SIG-M5 treated with dmso at 0.1 percent for 504 hours (cell line): ENCODE data around the gene RNF214.

Experiments
- DNase-seq: peaks from one replicate; lab custom pipeline; 2025; ENCODE audit not compliant: unreplicated experiment; lab: John Stamatoyannopoulos, UW

Gene RNF214

DNA sequence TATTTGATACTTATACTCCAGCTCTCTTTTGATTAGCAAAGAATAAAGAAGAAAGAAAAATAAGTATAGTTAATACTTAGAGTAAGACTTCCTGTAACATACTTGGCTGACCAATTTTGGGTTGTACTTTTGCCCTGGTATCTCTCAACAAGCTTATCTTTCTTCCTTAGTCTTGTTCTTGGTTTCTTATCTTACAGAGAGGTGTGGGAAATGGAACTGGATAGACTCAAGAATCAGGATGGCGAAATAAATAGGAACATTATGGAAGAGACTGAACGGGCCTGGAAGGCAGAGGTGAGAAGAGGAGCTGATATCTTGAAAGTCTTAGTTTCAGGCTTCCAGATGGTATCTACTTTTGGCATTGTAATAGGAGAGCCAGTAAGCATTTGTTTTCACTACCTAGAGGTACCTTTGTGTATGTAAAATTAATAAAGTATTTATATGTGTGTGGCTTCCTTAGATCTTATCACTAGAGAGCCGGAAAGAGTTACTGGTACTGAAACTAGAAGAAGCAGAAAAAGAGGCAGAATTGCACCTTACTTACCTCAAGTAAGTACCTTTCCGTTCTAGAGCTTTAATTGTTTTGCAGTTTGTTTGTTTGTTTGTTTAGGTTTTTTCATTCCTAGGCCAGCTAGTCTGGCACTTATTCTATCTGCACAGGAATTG lies 47.4 kb downstream of the RNF214 start:
- DNase-seq = no peak

DNA sequence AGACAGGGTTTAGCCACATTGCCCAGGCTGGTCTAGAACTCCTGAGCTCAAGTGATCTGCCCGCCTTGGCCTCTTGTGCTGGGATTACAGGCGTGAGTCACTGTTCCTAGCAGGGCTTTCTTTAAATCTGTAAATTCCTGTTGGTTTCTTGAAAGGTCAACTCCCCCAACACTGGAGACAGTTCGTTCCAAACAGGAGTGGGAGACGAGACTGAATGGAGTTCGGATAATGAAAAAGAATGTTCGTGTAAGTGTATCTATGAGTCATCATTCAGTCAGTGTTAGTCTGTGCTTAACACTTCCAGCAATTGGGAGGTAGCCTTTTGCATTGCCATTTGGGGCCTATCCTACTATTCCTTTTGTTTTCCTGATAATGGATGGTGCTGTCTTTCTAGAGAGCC lies 48.7 kb downstream of the RNF214 start:
- DNase-seq = no peak

DNA sequence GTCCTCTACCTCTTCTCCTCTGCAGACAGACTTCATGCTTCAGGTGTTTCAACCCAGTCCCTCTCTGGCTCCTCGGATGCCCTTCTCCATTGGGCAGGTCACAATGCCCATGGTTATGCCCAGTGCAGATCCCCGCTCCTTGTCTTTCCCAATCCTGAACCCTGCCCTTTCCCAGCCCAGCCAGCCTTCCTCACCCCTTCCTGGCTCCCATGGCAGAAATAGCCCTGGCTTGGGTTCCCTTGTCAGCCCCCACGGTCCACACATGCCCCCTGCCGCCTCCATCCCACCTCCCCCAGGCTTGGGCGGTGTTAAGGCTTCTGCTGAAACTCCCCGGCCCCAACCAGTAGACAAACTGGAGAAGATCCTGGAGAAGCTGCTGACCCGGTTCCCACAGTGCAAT lies 49.4 kb downstream of the RNF214 start:
- no peak for DNase-seq

DNA sequence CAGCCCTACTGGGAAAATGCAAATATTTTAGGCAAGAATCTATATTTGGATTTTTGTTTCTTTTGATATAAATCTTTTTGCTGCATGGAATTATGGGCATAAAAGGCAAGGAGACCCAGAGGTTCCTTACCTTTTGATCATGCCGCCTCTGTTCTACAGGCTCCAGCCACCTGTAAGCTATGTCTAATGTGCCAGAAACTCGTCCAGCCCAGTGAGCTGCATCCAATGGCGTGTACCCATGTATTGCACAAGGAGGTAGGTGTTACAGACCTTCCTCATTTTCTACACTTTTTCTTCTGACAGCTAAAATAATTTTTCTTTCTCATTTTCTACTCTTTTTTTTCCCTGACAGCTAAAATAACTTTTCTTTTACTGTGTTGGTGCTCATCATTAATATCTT lies 50.5 kb downstream of the RNF214 start:
- DNase-seq = no peak

DNA sequence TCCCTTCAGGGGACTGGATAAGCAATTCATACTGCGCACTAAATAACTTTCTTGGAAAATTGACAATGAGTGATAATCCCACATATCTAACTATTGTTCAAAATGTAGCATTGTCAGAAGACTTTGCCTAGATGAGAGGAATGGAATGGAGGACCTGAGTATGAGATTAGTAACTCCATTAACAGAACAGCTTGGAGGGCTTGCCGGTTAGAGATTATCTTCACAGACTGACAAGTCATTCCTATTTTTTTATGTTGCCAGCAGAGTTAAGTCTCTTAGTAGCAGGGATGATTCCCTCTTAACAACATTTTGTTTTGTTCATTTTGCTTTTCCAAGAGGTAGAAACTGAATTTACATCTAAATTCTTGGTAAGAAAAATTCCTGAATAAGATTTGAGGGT lies 51.6 kb downstream of the RNF214 start:
- DNase-seq = no peak

DNA sequence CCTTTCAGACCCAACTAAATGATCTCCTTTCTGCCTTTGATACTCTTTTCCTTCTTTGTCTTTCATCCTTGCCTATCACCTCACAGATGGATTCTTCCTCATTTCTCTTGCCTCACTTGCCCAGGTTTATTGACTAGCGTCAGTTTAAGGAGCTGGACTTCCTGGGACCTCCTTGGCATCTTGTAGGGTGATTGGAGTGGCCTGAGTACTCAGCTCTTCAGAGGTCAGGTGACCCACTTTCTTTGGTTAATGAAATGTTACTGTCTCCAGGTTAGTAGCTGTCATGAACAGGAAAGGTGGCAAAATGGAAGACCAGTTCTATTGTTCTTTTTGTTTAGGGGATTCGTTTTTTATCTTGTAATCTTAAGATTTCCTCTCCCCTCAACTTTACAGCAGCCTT lies 54.1 kb downstream of the RNF214 start:
- DNase-seq = no peak

DNA sequence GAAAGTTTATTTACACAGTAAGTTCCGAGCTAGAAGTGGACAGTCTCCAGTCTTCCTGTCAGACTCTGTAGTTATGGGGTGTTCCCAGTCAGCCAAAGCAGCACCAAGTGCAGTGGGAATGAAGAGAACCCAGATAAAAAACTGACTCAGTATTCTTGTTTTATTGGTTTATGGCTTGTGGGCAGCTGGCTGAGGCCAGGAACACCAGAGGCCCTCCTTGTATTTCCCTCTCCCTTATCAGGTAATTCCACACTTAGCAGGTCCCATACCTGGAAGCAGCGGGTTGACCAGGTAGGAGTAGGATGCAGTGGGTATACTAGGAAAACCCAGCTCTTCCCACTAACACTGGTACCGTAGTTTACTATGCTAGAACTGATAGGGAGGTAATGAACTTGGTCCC lies 55.2 kb downstream of the RNF214 start:
- DNase-seq = no peak

DNA sequence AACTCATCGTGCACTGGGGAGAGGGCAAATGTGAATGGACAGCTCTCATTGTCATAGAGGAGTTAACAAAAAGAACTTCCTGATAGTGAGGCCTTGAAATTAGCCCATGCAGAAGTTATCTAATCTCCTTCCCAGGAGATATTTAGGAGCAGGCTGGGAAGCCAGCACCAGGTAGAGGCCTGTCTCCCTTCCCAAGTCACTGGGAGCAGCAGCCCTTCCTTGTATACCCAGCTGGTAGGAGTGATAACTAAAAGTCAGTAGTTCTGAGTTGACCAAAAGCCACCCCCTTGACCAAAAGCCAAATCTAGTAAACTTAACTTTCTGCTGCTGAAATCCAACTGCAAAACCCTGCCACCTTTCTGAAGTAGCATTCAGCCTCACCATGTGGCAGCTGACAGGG lies 57.3 kb downstream of the RNF214 start:
- no peak for DNase-seq

DNA sequence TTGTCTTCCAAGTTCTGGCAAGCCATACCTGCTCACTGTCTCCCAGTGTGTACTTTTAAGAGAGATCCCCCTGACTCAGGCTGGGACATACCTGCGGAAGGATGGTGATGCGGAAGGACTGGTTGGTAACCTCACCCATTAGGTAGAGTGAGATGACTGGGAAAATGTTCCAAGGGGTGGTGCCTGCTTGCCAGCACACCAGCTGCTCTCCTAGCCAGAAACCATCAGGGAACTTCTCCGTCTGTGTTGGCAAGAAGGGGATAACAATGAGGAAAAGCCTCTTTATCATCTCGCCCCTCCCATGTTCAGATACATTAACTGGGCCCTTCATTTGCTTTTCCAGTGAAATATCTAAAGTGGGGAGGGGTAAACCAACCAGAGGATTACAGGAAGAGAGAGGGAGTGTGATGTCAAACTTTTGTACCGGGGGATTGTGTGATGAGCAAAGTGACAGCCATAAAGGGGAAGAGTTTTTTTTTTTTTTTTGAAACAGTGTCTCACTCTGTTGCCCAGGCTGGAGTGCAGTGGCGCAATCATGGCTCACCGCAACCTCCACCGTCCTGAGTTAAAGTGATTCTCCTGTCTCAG lies 58.4 kb downstream of the RNF214 start, which contains the start of gene BACE1-AS:
TSS of gene BACE1-AS (plus strand) at position 538 of the 588 bp plus-strand sequence.
- no peak for DNase-seq

DNA sequence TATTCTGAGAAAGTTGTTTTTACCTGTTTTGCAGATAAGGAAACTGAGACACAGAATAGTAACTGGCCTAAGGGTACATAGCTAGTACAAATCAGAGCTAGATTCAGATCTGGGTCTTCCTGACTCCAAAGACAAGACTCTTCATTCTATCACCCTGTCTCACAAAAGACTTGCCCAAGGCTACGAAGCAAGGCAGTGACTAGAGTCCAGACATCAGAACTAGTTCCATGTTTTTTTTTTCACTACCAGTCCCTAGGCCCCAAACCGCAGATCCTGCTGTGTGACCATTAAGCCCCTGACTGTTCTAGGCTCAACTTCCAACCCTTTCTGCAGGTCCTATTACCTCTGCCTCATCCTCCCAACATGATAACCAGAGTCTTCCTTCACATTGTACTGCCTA lies 60.1 kb downstream of the RNF214 start:
- DNase-seq = no peak

DNA sequence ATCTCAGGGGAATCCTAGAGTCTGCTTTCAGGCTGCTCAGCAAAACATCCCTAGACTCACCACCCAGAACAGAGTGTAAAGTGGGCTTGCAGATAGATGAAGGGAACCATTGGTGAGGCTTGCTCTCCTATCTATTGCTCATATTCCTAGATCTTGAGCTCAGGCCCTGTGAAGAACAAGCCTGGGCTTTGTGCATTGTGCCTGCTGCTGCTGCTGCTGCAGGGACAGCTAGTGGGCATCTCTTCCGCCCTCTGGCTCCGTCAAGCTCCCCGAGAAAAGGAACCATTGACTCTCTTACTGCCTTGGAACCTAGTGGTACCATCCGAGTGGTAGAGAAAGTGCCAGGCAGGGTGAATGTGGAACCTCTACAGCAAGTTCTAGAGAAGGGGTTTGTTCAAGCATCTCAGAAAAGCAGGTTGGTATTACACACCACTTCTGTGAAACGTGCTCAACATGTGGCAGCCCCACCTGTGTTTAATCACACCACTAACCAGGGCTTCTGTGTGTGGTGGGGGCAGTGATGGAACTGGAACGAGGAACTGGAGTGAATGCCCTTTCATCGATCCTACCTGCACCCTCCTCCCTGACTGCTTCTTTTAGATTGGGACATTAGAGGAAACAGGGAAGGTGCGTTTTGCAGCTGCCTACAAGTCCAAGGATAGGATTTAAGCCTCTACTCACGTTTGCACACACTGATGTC lies 63.1 kb downstream of the RNF214 start:
- no peak for DNase-seq

DNA sequence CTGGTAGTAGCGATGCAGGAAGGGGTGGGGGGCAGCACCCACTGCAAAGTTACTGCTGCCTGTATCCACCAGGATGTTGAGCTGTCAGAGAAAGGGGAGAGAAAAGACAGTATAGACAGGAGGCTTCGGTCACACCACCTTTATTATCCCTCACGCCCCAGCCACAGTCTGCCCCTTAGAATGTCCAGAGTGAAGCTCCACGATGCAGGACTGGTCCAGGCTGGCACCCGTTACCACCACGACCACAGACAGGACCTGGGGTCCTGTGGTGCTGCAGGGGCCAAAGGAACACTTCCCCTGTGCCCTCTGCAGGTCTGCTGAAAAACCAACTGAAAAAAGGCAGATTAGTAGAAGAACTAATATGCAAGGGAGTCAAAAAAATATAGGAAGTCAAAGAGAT lies 64.4 kb downstream of the RNF214 start:
- no peak for DNase-seq

DNA sequence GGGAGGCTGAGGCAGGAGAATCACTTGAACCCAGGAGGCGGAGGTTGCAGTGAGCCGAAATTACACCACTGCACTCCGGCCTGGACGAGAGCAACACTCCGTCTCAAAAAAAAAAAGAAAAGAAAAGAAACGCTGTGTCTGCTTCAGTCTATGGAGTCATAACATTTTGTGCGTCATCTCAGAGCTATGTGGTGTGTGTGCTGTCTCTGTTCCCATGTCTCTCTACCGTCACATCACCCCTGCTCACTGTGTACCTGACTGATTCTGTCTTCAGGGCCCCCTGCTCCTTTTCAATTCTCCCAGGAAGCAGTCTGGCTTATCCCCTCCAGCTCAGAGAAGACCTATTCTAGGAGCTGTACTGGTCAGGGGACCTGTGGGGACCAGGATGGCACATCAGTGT lies 65.7 kb downstream of the RNF214 start:
- no peak for DNase-seq

DNA sequence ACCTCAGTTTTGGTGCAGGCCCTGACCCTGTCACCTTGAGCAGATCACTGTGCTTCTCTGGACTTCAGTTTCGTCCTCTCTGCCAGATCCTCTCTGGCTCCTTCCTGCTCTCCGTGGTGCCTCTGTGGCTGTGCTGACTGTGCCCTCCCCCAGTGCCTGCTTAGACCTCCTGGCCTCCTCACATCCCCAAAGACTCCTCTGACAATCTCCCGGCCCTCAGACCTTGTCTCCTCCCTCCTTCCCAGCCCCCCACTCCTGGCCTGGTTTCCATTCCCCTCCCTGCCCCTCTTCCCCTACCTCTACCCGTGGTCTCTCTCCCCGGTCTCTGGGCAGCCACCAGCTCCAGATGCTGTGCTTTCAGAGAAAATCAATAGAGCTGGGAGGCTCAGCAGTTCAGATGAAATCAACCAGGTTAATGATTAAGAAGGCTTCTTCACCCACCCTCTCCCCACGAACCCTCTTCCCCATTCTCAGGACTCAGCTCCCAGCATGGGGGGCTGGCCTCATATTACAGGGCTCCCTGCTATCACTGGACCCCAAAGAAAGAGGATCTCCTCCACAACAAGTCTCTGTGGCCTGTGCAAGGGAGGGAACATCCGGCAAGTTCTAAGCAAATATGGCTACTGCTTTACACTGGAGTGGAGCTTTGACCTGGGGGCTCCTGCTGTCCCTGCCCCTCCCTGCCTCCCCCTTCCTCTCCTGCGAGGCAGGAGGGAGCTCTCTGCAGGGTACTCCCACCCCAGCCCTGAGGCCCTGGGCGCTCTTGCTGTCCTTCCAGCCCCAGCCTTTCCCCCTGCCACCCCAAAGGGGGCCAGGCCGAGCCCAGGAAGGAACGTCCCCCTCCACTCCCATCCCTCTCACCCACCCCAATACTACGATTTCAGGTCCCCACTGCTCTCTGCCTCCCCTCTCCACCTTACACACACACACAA lies 67.1 kb downstream of the RNF214 start:
- DNase-seq = no peak

DNA sequence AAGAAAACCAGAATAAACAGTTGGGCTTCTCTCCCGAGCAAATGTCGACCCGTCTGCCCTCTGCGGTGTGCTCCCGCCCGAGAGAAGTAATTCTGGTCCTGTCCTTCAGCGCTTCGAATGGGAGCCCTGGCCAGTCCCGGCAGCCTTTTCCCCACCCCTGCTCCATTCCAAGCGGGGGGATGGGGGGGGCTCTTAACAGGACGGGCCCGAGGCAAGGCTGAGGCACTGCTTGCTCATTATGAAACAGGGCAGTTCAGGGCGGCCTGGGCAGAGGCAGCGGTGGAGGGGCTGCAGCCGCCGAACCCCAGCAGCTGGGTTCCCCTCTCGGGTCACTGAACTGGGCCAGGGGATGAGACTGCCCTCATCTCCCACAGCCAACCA lies 67.8 kb downstream of the RNF214 start:
- DNase-seq = no peak

DNA sequence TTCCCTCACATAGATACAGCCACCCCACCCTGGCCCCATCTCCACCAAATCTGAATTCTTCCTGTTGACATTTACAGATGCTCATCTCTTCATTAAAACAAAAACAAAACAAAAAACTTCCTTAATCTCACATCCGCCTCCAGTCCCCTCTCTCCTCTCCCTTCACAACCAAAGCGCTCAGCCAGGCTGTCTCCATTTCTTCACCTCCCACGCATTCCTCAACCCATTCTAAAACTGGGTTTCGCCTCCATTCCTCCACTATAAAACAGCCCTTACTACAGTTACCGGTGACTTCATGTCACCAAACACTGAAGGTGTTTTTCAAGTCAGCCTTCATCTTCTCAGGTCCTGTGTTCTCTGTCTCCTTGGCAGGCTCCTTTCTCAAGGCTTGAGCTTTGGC lies 68.3 kb downstream of the RNF214 start:
- DNase-seq = no peak

DNA sequence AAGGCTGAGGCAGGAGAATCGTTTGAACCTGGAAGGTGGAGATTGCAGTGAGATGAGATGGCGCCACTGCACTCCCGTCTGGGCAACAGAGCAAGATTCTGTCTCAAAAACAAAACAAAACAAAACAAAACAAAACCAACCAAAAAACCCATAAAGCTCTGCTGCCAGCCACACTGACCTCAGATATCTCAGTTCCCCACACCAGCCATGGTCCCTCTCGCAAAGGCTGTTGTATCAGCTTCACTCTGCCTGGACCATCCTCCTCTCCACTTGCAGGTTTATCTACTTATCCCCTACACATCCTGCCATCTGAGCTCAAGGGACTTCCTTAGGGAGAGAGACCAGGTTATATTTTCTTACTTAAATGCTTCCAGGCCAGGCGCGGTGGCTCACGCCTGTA lies 69.8 kb downstream of the RNF214 start:
- no peak for DNase-seq

DNA sequence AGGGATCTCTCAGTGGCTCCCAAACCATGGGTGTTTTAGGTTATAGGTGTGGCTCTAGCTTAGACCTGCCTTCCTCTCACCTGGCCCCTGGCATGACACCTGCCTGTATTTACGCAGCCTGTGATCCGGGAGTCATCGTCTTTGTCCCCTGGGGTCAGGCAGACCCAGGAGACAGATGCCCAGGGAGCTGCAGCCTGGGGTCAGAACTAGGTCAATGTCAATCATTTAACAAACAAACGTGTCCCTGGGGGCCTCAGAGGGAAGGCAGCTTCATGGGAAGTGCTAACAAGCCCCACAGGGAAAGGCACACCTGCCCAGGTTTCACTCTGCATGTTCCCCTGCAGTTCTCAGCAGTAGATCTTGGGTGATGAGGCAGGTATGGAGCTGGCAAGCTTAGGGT lies 70.6 kb downstream of the RNF214 start:
- no peak for DNase-seq

DNA sequence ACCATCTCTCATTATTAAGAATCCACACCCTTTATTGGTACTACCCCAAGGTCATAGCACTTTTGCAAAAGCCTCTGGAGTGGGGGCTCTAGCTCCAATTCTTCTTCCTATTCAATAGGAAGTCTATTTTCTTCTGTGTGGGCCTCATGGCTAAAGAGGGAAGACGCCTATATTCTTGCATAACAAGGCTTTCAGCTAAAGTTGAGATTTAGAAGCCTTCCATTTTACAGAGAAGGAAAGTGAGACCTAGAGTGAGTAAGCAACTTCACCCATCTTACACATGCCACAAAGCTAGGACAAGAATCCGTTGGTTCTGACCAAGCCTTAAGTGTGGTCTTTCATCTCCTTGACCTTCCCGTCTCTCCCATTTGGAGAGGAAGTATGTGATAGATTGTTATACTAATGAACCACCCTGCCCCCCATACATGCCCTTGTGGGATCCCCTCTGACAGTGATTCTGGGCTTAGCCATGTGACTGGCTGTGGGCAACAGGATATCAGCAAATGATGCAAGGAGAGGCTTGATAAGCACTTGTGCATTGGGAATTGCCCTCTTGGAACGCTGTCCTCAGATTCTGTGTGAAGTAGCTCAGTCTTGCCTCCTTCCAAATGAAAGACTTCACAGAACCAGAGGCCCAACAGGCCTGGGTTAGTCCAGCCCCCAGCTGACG lies 71.3 kb downstream of the RNF214 start:
- no peak for DNase-seq

DNA sequence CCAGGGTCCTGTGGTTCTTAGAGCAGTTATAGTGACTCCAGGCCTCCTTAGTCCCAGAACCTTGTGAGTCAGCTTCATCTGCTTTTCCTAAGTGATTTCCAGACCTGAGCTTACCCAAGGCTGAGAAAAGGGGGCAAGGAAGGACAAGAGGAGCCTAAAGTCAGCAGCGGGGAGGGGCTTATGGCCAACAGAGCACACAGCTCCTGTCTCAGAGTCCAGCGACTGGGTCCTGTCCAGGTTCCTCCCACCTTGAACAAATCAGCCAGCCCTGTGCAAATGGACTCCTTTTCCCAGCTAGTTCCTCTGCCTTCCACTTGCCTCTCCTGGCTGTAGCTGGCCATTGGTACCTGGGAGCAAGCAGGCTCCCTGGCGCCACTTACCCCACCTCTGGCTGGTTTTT lies 72.7 kb downstream of the RNF214 start:
- no peak for DNase-seq

DNA sequence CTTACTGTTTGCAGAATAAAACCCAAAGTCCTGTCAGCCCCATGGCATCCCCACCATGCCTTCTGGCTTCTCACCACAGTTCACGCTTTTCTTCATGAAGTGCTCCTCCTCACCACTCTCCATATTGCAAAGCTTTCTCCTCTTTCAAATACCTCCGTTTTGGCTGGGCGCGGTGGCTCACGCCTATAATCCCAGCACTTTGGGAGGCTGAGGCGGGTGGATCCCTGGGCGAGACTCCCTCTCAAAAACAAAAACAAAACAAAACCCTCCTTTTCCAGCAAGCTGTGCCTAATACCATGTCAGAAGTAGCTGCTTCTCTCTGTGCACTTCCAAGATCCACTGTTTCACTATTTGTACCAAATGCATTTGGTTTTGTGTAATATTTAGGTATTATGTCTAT lies 76.8 kb downstream of the RNF214 start:
- DNase-seq = no peak
